Lower lobe of right lung (tissue), 2 donors: Measurements from ENCODE around the gene CFAP99. TPM values are rescaled to one million over a fixed set of nuclear protein-coding genes. Genes with fewer than 3 reads are reported as not detected.

ENCODE experiments used
- ATAC-seq, 2 donors: fragments of 200-7000 bp; cut with Tn5 transposase; one replicate each; pipeline ENCODE4 v1.9.1; 2020 to 2022; ENCODE audit warnings: mild to moderate bottlenecking in 2 of 2, moderate library complexity in 2 of 2
- DNase-seq: peaks from one replicate; pipeline ENCODE4 v3.0.0-alpha.2; 2020
- H3K27ac ChIP-seq: fragments of 200-600 bp; one replicate; pipeline ENCODE4 v1.8.0; 2022
- H3K27me3 ChIP-seq: fragments of 200-600 bp; one replicate; pipeline ENCODE4 v1.8.0; 2022; ENCODE audit warnings: low read depth
- H3K36me3 ChIP-seq: fragments of 200-600 bp; one replicate; pipeline ENCODE4 v1.8.0; 2022; ENCODE audit warnings: mild to moderate bottlenecking
- H3K4me1 ChIP-seq: fragments of 200-600 bp; one replicate; pipeline ENCODE4 v1.8.0; 2022
- H3K4me3 ChIP-seq: fragments of 200-600 bp; one replicate; pipeline ENCODE4 v1.8.0; 2022; ENCODE audit warnings: mild to moderate bottlenecking
- H3K9me3 ChIP-seq: fragments of 200-600 bp; one replicate; pipeline ENCODE4 v1.8.0; 2022
- CTCF ChIP-seq: fragments of 200-600 bp; IDR thresholded peaks from one replicate; pipeline ENCODE4 v1.8.0; 2022; ENCODE audit warnings: antibody characterized with exemption, mild to moderate bottlenecking
- intact Hi-C: fragments of 100-400 bp; cut with DNase I; formaldehyde crosslinking; loops from one replicate; pipeline ENCODE4 v1.11.0; 2022
- total RNA-seq: library from RNA; stranded (reverse); fragmentation: NEBNext Ultra II Directional; extraction: Animal tissue kit (Norgen Biotek cat#: 25700); gene quantifications from one replicate; pipeline ENCODE4 v1.2.1, GENCODE V29; 2021
- donor health status: DM: no; HTN: yes; CAD: no; lungs with severe emphysema.

Gene CFAP99
- total RNA-seq, 1 donor from 2014 or later: 4.3 TPM

- H3K4me1 ChIP-seq: no peaks in the 10 kb centered on the region
- no peak overlapping the region for H3K4me3 ChIP-seq
- DNase-seq (no peak), ATAC-seq (no peak)
- intact Hi-C loops: no loop called here
- H3K27me3 ChIP-seq: no peaks in the 10 kb centered on the region
- H3K27ac ChIP-seq: no peak overlapping the region
- no peaks in the 10 kb centered on the region for H3K9me3 ChIP-seq
- no peaks in the 10 kb centered on the region for H3K36me3 ChIP-seq
- TF ChIP-seq CTCF: no peak
Observed at GRCh38 chr4:2445571-2445970, 26.8 kb downstream of the CFAP99 start.

GRCh38 chr4:2446656-2447564 lies 28.2 kb downstream of the CFAP99 start:
- Histone ChIP-seq H3K9me3 (no peaks in the 10 kb centered on the region), H3K4me1 (no peaks in the 10 kb centered on the region), H3K4me3 (no peak overlapping the region), H3K27ac (no peak overlapping the region), H3K36me3 (no peaks in the 10 kb centered on the region), H3K27me3 (no peaks in the 10 kb centered on the region)
- intact Hi-C loops: no loop called here
- ATAC-seq (no peak), DNase-seq (no peak)
- no peak for TF ChIP-seq CTCF

GRCh38 chr4:2448589-2448988 lies 29.8 kb downstream of the CFAP99 start:
- Histone ChIP-seq H3K27ac (no peak overlapping the region), H3K9me3 (no peaks in the 10 kb centered on the region), H3K36me3 (no peaks in the 10 kb centered on the region), H3K4me1 (no peaks in the 10 kb centered on the region), H3K27me3 (no peaks in the 10 kb centered on the region), H3K4me3 (no peak overlapping the region)
- TF ChIP-seq CTCF: no peak
- intact Hi-C loops: no loop called here
- ATAC-seq (no peak), DNase-seq (no peak)

- intact Hi-C loops: no loop called here
- ATAC-seq (no peak), DNase-seq (no peak)
- Histone ChIP-seq H3K27me3 (no peaks in the 10 kb centered on the region), H3K4me1 (no peaks in the 10 kb centered on the region), H3K4me3 (no peak overlapping the region), H3K9me3 (no peaks in the 10 kb centered on the region), H3K36me3 (no peaks in the 10 kb centered on the region), H3K27ac (no peak overlapping the region)
- TF ChIP-seq CTCF: no peak
Observed at GRCh38 chr4:2449051-2449450, 30.3 kb downstream of the CFAP99 start.

- TF ChIP-seq CTCF: no peak
- H3K9me3 ChIP-seq: no peaks in the 10 kb centered on the region
- no peaks in the 10 kb centered on the region for H3K27me3 ChIP-seq
- DNase-seq (no peak), ATAC-seq (no peak)
- intact Hi-C loops: no loop called here
- H3K4me3 ChIP-seq: no peak overlapping the region
- H3K36me3 ChIP-seq: no peaks in the 10 kb centered on the region
- H3K4me1 ChIP-seq: no peaks in the 10 kb centered on the region
- no peak overlapping the region for H3K27ac ChIP-seq
Observed at GRCh38 chr4:2449511-2450392, 31.0 kb downstream of the CFAP99 start.
